CD4-positive, alpha-beta T cell (primary cell): ENCODE measurements around the gene KIAA0753. TPM values are rescaled to one million over a fixed set of nuclear protein-coding genes. Genes with fewer than 3 reads are reported as not detected.

Experiments
- ATAC-seq: fragments of 200-7000 bp; cut with Tn5 transposase; one replicate; pipeline ENCODE4 v1.10.0; 2022; ENCODE audit warnings: mild to moderate bottlenecking; ENCODE audit not compliant: poor library complexity
- CTCF ChIA-PET: fragments of 350-600 bp; sonication (Branson Sonifier 250); formaldehyde crosslinking; loops from one replicate; lab custom pipeline; 2021; ENCODE audit warnings: antibody characterized with exemption, inconsistent platforms; lab: Charles Lee
- POLR2A ChIA-PET: fragments of 350-600 bp; sonication (Branson Sonifier 250); formaldehyde crosslinking; loops from one replicate; lab custom pipeline; 2021; ENCODE audit warnings: antibody characterized with exemption, inconsistent platforms; lab: Charles Lee
- DNase-seq, 14 experiments: peaks; one replicate each; pipeline ENCODE4 v3.0.0-alpha.2; 2013 to 2020; ENCODE audit warnings: mixed read lengths in 2 of 14
- H3K27ac ChIP-seq, 2 donors: one replicate each; pipeline versions ENCODE4 v1.5.1 to v1.7.0; 2013; ENCODE audit warnings: low read length in 2 of 2, low read depth in 1 of 2, mild to moderate bottlenecking in 1 of 2
- H3K27me3 ChIP-seq, 2 experiments: 1 replicate in 1 of 2; 2 replicates in 1 of 2; pipeline versions ENCODE4 v1.6.1 to v1.7.0; 2013; ENCODE audit warnings: low read length in 2 of 2, control low read depth in 1 of 2, mild to moderate bottlenecking in 1 of 2, moderate library complexity in 1 of 2; ENCODE audit not compliant: insufficient read depth in 2 of 2, control insufficient read depth in 1 of 2
- H3K36me3 ChIP-seq: one replicate; pipeline ENCODE4 v1.6.1; 2013; ENCODE audit warnings: low read length, control low read depth; ENCODE audit not compliant: insufficient read depth
- H3K4me1 ChIP-seq: one replicate; pipeline ENCODE4 v1.6.1; 2013; ENCODE audit warnings: low read length, control low read depth; ENCODE audit not compliant: insufficient read depth
- H3K4me3 ChIP-seq: one replicate; pipeline ENCODE4 v1.5.1; 2013; ENCODE audit warnings: mild to moderate bottlenecking, low read length, moderate library complexity
- H3K9me3 ChIP-seq, 2 experiments: 1 replicate in 1 of 2; 2 replicates in 1 of 2; pipeline versions ENCODE4 v1.6.1 to v1.7.0; 2013; ENCODE audit warnings: low read length in 2 of 2, mild to moderate bottlenecking in 2 of 2, control low read depth in 1 of 2, moderate library complexity in 1 of 2; ENCODE audit not compliant: control insufficient read depth in 1 of 2, insufficient read depth in 1 of 2
- H3K27ac Mint-ChIP-seq: one replicate; pipeline ENCODE4 v1.8.0; 2020; ENCODE audit warnings: mixed read lengths
- H3K27me3 Mint-ChIP-seq: one replicate; pipeline ENCODE4 v1.8.0; 2021; ENCODE audit warnings: mixed read lengths
- H3K36me3 Mint-ChIP-seq: one replicate; pipeline ENCODE4 v1.8.0; 2021; ENCODE audit warnings: low read depth, mixed read lengths
- H3K4me1 Mint-ChIP-seq: one replicate; pipeline ENCODE4 v1.8.0; 2021; ENCODE audit warnings: low read depth, mixed read lengths
- H3K4me3 Mint-ChIP-seq: one replicate; pipeline ENCODE4 v1.8.0; 2020; ENCODE audit warnings: mild to moderate bottlenecking, mixed read lengths
- H3K9me3 Mint-ChIP-seq: one replicate; pipeline ENCODE4 v1.8.0; 2020; ENCODE audit warnings: mixed read lengths
- CTCF ChIP-seq: fragments of 200-600 bp; IDR thresholded peaks from one replicate; pipeline ENCODE4 v1.8.0; 2022; ENCODE audit warnings: antibody characterized with exemption, mild to moderate bottlenecking
- intact Hi-C, 2 experiments: fragments of 100-400 bp; cut with DNase I in 1 of 2; cut with micrococcal nuclease in 1 of 2; formaldehyde crosslinking; loops; one replicate each; pipeline versions ENCODE4 v1.15.1 to v1.9.0; 2023 to 2025; cut with DNase I, micrococcal nuclease
- total RNA-seq, 174 experiments: library from RNA in 2 of 174; stranded (reverse) in 2 of 174; gene quantifications; one replicate each; pipeline ENCODE4 v1.2.3 and lab custom pipeline; 2021 to 2026

The KIAA0753 gene
- total RNA-seq, 2 experiments from 2014 or later: 8.9 to 11.7 TPM

GRCh38 chr17:6674586-6674985 lies 34.1 kb upstream of the KIAA0753 start:
- no peak overlapping the region for H3K4me3 Mint-ChIP-seq
- Histone ChIP-seq H3K36me3 (no peaks in the 10 kb centered on the region), H3K4me3 (no peak overlapping the region), H3K27me3 (peaks cover 4 to 20% of the 10 kb centered on the region in 2 experiments), H3K27ac (no peak overlapping the region), H3K9me3 (no peaks in the 10 kb centered on the region), H3K4me1 (peaks cover 9% of the 10 kb centered on the region)
- no peak for TF ChIP-seq CTCF
- ChIA-PET POLR2A (no interaction called here), CTCF (no interaction called here)
- peaks cover 9% of the 10 kb centered on the region for H3K27me3 Mint-ChIP-seq
- H3K9me3 Mint-ChIP-seq: no peaks in the 10 kb centered on the region
- DNase-seq (no peak), ATAC-seq (no peak)
- intact Hi-C loops: no loop called here
- peaks cover 10% of the 10 kb centered on the region for H3K4me1 Mint-ChIP-seq
- peaks cover 2% of the 10 kb centered on the region for H3K36me3 Mint-ChIP-seq
- no peak overlapping the region for H3K27ac Mint-ChIP-seq

- no peak for TF ChIP-seq CTCF
- no peaks in the 10 kb centered on the region for H3K4me1 Mint-ChIP-seq
- no peaks in the 10 kb centered on the region for H3K27me3 ChIP-seq
- no peak overlapping the region for H3K4me3 Mint-ChIP-seq
- no peak overlapping the region for H3K27ac Mint-ChIP-seq
- no peak overlapping the region for H3K27ac ChIP-seq
- peaks cover 13% of the 10 kb centered on the region for H3K36me3 Mint-ChIP-seq
- H3K27me3 Mint-ChIP-seq: no peaks in the 10 kb centered on the region
- CTCF ChIA-PET: no interaction called here
- ATAC-seq: no peak
- no peak for DNase-seq
- POLR2A ChIA-PET: no interaction called here
- no peaks in the 10 kb centered on the region for H3K9me3 Mint-ChIP-seq
- H3K4me3 ChIP-seq: no peak overlapping the region
- intact Hi-C loops: no loop called here
- H3K9me3 ChIP-seq: no peaks in the 10 kb centered on the region
- peaks cover 6% of the 10 kb centered on the region for H3K36me3 ChIP-seq
- no peaks in the 10 kb centered on the region for H3K4me1 ChIP-seq
Observed at GRCh38 chr17:6671431-6671830, 30.9 kb upstream of the KIAA0753 start.

- intact Hi-C loops: no loop called here
- H3K4me1 Mint-ChIP-seq: peaks cover 3% of the 10 kb centered on the region
- H3K36me3 Mint-ChIP-seq: peaks cover 13% of the 10 kb centered on the region
- no peak for ATAC-seq
- no peak overlapping the region for H3K4me3 Mint-ChIP-seq
- CTCF ChIA-PET: no interaction called here
- H3K4me1 ChIP-seq: peaks cover 2% of the 10 kb centered on the region
- no peak for TF ChIP-seq CTCF
- no peaks in the 10 kb centered on the region for H3K27me3 Mint-ChIP-seq
- H3K4me3 ChIP-seq: no peak overlapping the region
- H3K36me3 ChIP-seq: peaks cover 6% of the 10 kb centered on the region
- POLR2A ChIA-PET: no interaction called here
- no peak overlapping the region for H3K27ac ChIP-seq
- H3K9me3 Mint-ChIP-seq: no peaks in the 10 kb centered on the region
- DNase-seq: no peak
- no peaks in the 10 kb centered on the region for H3K27me3 ChIP-seq
- no peak overlapping the region for H3K27ac Mint-ChIP-seq
- no peaks in the 10 kb centered on the region for H3K9me3 ChIP-seq
Observed at GRCh38 chr17:6670999-6671398, 30.5 kb upstream of the KIAA0753 start.
